ENCODE results near the gene LIX1L.

DNA sequence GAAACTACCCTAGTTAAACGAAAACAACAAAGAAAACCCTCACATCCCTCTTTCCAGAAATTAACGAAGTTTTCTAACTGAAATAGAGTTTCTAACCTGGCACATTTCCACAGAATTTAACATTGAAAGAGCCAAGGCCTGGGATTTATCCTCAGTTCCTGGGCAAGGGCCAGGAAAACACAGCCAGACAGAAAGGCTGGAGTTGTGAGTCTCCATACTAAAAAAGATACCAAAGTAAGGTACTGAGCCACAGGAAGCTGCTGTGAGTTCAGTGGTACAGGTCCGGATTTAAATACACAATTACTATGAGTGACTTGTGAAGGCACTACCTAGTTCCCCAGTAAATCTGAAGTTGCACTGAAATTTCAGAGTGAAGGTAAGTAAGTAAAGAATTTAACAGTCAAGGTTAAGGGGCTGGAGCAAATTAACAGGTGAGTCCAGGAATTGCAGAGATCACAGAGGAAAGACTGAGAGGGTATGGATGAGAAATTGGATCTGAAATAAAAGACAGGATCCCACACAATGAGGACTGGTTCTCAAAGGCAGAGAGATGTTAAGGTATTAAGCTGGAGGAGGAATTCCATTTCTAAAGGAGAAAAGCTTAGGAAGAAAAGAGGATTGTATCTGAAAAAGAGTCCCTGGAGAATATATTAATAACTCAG is 905 bp downstream of the LIX1L start:
- TF ChIP-seq, protein P1, sequence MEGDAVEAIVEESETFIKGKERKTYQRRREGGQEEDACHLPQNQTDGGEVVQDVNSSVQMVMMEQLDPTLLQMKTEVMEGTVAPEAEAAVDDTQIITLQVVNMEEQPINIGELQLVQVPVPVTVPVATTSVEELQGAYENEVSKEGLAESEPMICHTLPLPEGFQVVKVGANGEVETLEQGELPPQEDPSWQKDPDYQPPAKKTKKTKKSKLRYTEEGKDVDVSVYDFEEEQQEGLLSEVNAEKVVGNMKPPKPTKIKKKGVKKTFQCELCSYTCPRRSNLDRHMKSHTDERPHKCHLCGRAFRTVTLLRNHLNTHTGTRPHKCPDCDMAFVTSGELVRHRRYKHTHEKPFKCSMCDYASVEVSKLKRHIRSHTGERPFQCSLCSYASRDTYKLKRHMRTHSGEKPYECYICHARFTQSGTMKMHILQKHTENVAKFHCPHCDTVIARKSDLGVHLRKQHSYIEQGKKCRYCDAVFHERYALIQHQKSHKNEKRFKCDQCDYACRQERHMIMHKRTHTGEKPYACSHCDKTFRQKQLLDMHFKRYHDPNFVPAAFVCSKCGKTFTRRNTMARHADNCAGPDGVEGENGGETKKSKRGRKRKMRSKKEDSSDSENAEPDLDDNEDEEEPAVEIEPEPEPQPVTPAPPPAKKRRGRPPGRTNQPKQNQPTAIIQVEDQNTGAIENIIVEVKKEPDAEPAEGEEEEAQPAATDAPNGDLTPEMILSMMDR (IDR thresholded peaks at IDR 0.05; ENCODE audit: low read length) = no peak
- no peak for TF ChIP-seq EZH2 (optimal IDR thresholded peaks at IDR 0.05; ENCODE audit: low read depth, low read length)

Measured in MM.1S (cell line).